RCC 7860 (cell line): ENCODE data around the gene SULF2.
A peak's percentile ranks its signal among the peaks of the same experiment; 100 is the strongest.
"Not testable (repeated sequence)": the region's sequence is repeated elsewhere in the genome, so short reads cannot be mapped to it uniquely, and the experiment has no call there.

Experiments
- DNase-seq: peaks from one replicate; pipeline ENCODE4 v3.0.0-alpha.2; 2015; ENCODE audit warnings: low spot score
- FAIRE-seq: peaks from 2 replicates; lab custom pipeline; 2012; peaks lifted over from hg19 to GRCh38; lab: Jason Lieb, UNC

Gene SULF2

GRCh38 chr20:47805951-47806350, 20.7 kb upstream of the SULF2 start:
- DNase-seq (no peak), FAIRE-seq (no peak)

- FAIRE-seq, DNase-seq: not testable (repeated sequence)
Observed at GRCh38 chr20:47804972-47805371, 19.7 kb upstream of the SULF2 start.

GRCh38 chr20:47804224-47804825, 19.0 kb upstream of the SULF2 start:
- not testable (repeated sequence) for DNase-seq, FAIRE-seq

GRCh38 chr20:47802975-47803374, 17.7 kb upstream of the SULF2 start:
- no peak for DNase-seq
- FAIRE-seq = no peak

- FAIRE-seq (no peak), DNase-seq (no peak)
Observed at GRCh38 chr20:47802226-47802920, 17.1 kb upstream of the SULF2 start.

GRCh38 chr20:47801759-47802158, 16.5 kb upstream of the SULF2 start:
- FAIRE-seq (no peak), DNase-seq (no peak)

- no peak for DNase-seq
- FAIRE-seq = no peak
Observed at GRCh38 chr20:47801079-47801478, 15.8 kb upstream of the SULF2 start.

- DNase-seq (no peak), FAIRE-seq (no peak)
Observed at GRCh38 chr20:47800623-47801022, 15.3 kb upstream of the SULF2 start.

GRCh38 chr20:47799116-47799715, 13.9 kb upstream of the SULF2 start:
- FAIRE-seq = no peak
- no peak for DNase-seq

- no peak for DNase-seq
- FAIRE-seq = no peak
Observed at GRCh38 chr20:47796971-47797370, 11.7 kb upstream of the SULF2 start.

GRCh38 chr20:47795214-47795907, 10.1 kb upstream of the SULF2 start:
- FAIRE-seq (peak; percentile 71), DNase-seq (peak; percentile 77)

- not testable (repeated sequence) for FAIRE-seq, DNase-seq
Observed at GRCh38 chr20:47794264-47794663, 9.0 kb upstream of the SULF2 start.

- FAIRE-seq (no peak), DNase-seq (peak; percentile 16)
Observed at GRCh38 chr20:47792021-47792618, 6.8 kb upstream of the SULF2 start.

- DNase-seq (no peak), FAIRE-seq (no peak)
Observed at GRCh38 chr20:47791084-47791599, 5.9 kb upstream of the SULF2 start.

GRCh38 chr20:47790580-47790965, 5.3 kb upstream of the SULF2 start:
- no peak for FAIRE-seq
- DNase-seq = no peak

- DNase-seq = no peak
Observed at GRCh38 chr20:47789764-47790579, 4.7 kb upstream of the SULF2 start.

GRCh38 chr20:47789081-47789763, 3.9 kb upstream of the SULF2 start:
- DNase-seq (no peak), FAIRE-seq (no peak)

More at GRCh38 chr20:47789764-47790579, 4.7 kb upstream of the SULF2 start:
- FAIRE-seq = no peak

- no peak for DNase-seq
- FAIRE-seq = no peak
Observed at GRCh38 chr20:47788741-47789080, 3.4 kb upstream of the SULF2 start.

- DNase-seq (no peak), FAIRE-seq (no peak)
Observed at GRCh38 chr20:47786765-47787107, 1.5 kb upstream of the SULF2 start.
